ENCODE results near the gene CYP3A5. TPM values are rescaled to one million over a fixed set of nuclear protein-coding genes. Genes with fewer than 3 reads are reported as not detected.
A peak's percentile ranks its signal among the peaks of the same experiment; 100 is the strongest.

CYP3A5 gene
- total and polyA plus RNA-seq, 2 of the 13 experiments (the other 11 are each of a cell fraction or from before 2014, with no cell fraction given) = 5.7 to 9.3 TPM

- TF ChIP-seq ZNF484 (CRISPR knock-in tag; IDR thresholded peaks at IDR 0.05; ENCODE audit: borderline replicate concordance, low read depth) (no peak), ZNF569 (CRISPR knock-in tag; IDR thresholded peaks at IDR 0.05; ENCODE audit: borderline replicate concordance) (no peak), ZNF513 (CRISPR knock-in tag; conservative IDR thresholded peaks at IDR 0.05) (no peak), KDM5B (CRISPR knock-in tag; IDR thresholded peaks at IDR 0.05; ENCODE audit: borderline replicate concordance) (peak; percentile 81; the same call in 1 of the 2 replicates), ZNF503 (CRISPR knock-in tag; IDR thresholded peaks at IDR 0.05) (peak; percentile 79; the same call in 1 of the 2 replicates), SMC3 (IDR thresholded peaks at IDR 0.05; ENCODE audit: low read length) (no peak), DDIT3 (CRISPR knock-in tag; IDR thresholded peaks at IDR 0.05) (no peak), ZKSCAN8 (CRISPR knock-in tag; IDR thresholded peaks at IDR 0.05; ENCODE audit: borderline replicate concordance) (peak; percentile 51; the same call in 1 of the 2 replicates), SUZ12 (IDR thresholded peaks at IDR 0.05; ENCODE audit: low read depth, low read length) (no peak), AHDC1 (CRISPR knock-in tag; IDR thresholded peaks at IDR 0.05; ENCODE audit: borderline replicate concordance) (peak; percentile 69), JUNB (CRISPR knock-in tag; IDR thresholded peaks at IDR 0.05; ENCODE audit: borderline replicate concordance) (no peak), TSC22D2 (CRISPR knock-in tag; IDR thresholded peaks at IDR 0.05; ENCODE audit: borderline replicate concordance) (no peak), ATF1 (CRISPR knock-in tag; IDR thresholded peaks at IDR 0.05) (no peak), PATZ1 (CRISPR knock-in tag; IDR thresholded peaks at IDR 0.05) (peak; percentile 67), ZNF230 (CRISPR knock-in tag; IDR thresholded peaks at IDR 0.05) (peak; percentile 97), FOXK1 (CRISPR knock-in tag; IDR thresholded peaks at IDR 0.05; ENCODE audit: borderline replicate concordance, low read depth) (peak; percentile 90), ZSCAN29 (CRISPR knock-in tag; conservative IDR thresholded peaks at IDR 0.05) (no peak)
Measured at GRCh38 chr7:99693427-99694200, 13.8 kb upstream of the CYP3A5 start (continued).

All from HepG2 (cell line).